HepG2 (cell line): ENCODE measurements around the gene RCOR3.

Experiments used
- RAD21 ChIP-seq: fragments of 450-650 bp; formaldehyde crosslinking; IDR thresholded peaks from 2 replicates; pipeline ENCODE4 v1.5.0; 2020; ENCODE audit warnings: mild to moderate bottlenecking
- SNAI1 ChIP-seq: sonication (generic); formaldehyde crosslinking; IDR thresholded peaks from 2 replicates; pipeline ENCODE4 v1.5.0; 2020; ENCODE audit warnings: mild to moderate bottlenecking, missing genetic modification reagents, borderline replicate concordance
- ZNF24 ChIP-seq: fragments of 450-650 bp; IDR thresholded peaks from 2 replicates; pipeline ENCODE4 v1.6.1; 2017; ENCODE audit warnings: antibody characterized with exemption, mild to moderate bottlenecking
- TF ChIP-seq, protein P1 (sequence below): sonication (generic); formaldehyde crosslinking; IDR thresholded peaks from 2 replicates; pipeline ENCODE4 v1.5.0; 2020; ENCODE audit warnings: mild to moderate bottlenecking, missing genetic modification reagents, moderate library complexity

DNA sequence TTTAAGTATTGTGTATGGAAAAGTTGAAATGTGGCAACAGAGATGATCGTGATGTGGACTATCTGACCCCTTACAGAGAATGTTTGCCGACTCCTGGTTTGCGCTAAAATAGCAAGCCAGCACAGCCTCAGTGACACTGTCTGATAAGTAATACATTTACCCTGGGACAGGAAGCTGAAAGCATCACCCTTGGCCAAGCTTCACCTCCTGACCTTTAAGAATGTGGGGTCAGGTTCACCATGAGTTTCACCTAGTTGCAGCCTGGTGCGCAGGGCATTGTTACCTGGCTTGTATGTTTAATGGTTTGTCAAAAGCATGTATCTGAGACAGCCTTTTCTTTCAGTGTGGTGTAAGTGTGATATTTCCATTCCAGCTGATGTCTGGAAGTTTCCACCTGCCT lies 96.7 kb downstream of the RCOR3 start:
- TF ChIP-seq ZNF24 = no peak
- TF ChIP-seq RAD21 (CRISPR knock-in tag) = no peak
- TF ChIP-seq, protein P1, sequence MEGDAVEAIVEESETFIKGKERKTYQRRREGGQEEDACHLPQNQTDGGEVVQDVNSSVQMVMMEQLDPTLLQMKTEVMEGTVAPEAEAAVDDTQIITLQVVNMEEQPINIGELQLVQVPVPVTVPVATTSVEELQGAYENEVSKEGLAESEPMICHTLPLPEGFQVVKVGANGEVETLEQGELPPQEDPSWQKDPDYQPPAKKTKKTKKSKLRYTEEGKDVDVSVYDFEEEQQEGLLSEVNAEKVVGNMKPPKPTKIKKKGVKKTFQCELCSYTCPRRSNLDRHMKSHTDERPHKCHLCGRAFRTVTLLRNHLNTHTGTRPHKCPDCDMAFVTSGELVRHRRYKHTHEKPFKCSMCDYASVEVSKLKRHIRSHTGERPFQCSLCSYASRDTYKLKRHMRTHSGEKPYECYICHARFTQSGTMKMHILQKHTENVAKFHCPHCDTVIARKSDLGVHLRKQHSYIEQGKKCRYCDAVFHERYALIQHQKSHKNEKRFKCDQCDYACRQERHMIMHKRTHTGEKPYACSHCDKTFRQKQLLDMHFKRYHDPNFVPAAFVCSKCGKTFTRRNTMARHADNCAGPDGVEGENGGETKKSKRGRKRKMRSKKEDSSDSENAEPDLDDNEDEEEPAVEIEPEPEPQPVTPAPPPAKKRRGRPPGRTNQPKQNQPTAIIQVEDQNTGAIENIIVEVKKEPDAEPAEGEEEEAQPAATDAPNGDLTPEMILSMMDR = no peak
- no peak for TF ChIP-seq SNAI1
